ENCODE measurements around the gene DBX1. TPM values are rescaled to one million over a fixed set of nuclear protein-coding genes. Genes with fewer than 3 reads are reported as not detected.
A peak's percentile ranks its signal among the peaks of the same experiment; 100 is the strongest.

DBX1 gene
- total RNA-seq, 2 experiments from 2014 or later = not detected

DNA sequence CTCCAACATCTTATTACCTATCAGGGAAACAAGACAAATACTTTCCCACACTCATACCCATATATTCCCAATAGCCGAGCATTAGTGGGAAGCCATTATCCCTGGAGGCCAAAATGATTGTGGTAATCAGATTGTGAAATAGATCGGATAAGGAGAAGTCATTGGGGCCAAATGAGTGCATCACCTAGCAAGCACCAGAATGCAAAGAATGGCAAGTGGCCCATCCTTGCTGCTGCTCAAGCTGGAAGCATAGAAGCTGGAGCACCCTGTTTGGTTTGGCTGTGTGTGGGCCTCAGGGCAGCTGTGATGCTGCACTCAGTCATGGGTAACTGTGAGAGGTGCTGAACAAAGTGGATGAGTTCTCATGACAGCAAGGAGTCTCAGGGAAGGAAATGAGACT, 18.7 kb upstream of the DBX1 start:
- no peak for ATAC-seq (ENCODE audit: low read depth)
- peaks cover 3% of the 10 kb centered on the region for H3K9me3 Mint-ChIP-seq

DNA sequence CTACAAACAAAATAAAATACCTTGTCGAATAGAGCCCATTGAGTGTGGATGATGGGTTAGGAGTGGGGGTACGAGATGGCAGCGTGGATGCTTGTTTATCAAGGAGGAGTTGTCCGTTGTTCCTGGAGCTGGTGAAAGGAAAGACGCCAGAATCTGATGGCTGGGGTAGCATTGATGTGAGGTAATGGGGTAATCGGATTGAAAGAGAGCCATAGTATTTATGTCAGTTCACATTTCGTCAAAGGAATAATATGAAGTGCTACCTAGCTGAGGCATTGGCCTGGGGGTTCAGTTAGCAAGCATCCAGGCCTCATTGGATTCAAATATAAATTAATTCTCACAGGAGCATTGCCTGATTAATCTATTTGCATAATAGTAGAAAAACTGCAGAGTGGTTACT, 16.9 kb upstream of the DBX1 start:
- peaks cover 27% of the 10 kb centered on the region for H3K27me3 Mint-ChIP-seq

More for the DNA sequence above, 18.7 kb upstream of the DBX1 start:
- POLR2A ChIA-PET = no interaction called here
- DNase-seq = no peak
- Mint-ChIP-seq H3K4me3 (no peak overlapping the region), H3K4me1 (no peaks in the 10 kb centered on the region), H3K27ac (no peak overlapping the region), H3K27me3 (peaks cover 21% of the 10 kb centered on the region), H3K36me3 (no peaks in the 10 kb centered on the region)

DNA sequence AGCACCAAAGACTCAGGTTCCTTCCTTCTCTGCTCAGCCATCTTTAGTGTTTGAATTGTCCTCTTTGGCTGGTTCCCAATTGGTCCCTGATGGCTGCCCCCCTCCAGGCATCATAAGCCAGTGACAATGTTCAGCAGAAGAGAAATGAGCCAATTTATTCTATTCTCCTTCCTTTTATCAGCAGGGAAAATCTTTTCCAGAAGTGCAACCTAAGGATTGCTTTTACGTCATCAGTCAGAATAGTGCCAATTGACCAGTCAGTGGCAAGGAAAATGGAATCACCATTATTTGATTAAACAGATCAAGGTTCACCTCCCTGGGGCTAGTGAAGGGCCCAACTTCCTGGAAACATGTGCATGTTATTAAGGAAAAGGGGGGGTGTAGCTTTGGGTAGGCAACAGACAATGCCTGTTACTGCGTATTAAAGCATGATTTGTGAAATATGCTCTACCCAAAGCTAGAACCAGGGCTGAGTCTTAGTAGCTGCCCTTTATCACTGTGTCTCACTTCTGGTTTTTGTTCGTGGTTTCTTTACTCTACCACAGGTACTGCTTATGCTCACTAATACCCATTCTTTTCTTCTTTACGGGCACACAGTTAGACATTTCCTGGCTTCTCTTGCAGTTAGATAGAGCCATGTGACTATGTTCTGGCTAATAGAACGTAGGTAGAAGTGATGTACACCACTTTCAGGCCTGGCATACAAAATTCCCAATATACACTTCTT, 12.6 kb upstream of the DBX1 start:
- Mint-ChIP-seq H3K4me3 (no peak overlapping the region), H3K9me3 (peaks cover 3% of the 10 kb centered on the region), H3K4me1 (no peaks in the 10 kb centered on the region), H3K27me3 (peaks cover 29% of the 10 kb centered on the region), H3K27ac (no peak overlapping the region), H3K36me3 (no peaks in the 10 kb centered on the region)
- POLR2A ChIA-PET = no interaction called here
- ATAC-seq (ENCODE audit: low read depth) (no peak), DNase-seq (no peak)

More for the DNA sequence above, 16.9 kb upstream of the DBX1 start:
- H3K9me3 Mint-ChIP-seq = peaks cover 3% of the 10 kb centered on the region
- H3K4me1 Mint-ChIP-seq = no peaks in the 10 kb centered on the region
- DNase-seq = no peak
- no peaks in the 10 kb centered on the region for H3K36me3 Mint-ChIP-seq
- ATAC-seq (ENCODE audit: low read depth) = no peak
- POLR2A ChIA-PET = no interaction called here
- H3K27ac Mint-ChIP-seq = no peak overlapping the region
- no peak overlapping the region for H3K4me3 Mint-ChIP-seq

DNA sequence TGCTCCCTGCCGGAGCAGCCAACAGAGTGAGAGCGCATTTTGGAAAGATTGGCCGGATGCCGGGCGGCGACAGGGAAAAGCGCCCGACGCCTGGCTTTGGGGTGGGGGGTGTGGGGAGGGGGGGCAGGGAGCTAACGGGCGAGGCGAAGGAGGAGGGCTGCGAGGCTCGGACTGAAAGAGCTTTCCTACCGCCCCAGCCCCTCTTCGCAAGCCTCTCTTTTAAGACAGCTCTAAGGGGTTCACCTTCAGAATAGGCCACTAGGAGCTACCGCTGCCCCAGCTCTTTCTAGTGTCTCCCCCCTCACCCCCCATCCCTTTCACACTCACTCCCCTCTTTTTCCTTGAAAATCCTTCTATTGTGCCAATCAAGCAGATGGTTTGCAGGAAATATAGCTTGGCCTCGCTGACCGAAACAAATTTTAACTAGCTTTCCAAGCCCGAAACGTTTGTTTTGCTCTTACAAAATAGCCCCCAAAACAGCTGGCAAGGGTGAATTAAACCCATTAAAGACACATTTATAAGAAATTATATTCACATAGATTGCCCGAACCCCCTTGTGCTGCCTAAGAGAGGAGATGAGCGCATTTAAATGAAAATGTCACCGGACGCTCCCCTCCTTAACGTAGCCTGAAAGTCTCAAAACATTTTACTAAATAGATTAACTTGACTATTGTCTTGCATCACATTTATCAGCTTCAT, 3.7 kb upstream of the DBX1 start:
- peaks cover 6% of the 10 kb centered on the region for H3K9me3 Mint-ChIP-seq
- DNase-seq (no peak), ATAC-seq (ENCODE audit: low read depth) (no peak)
- POLR2A ChIA-PET = no interaction called here
- H3K4me1 Mint-ChIP-seq = peaks cover 12% of the 10 kb centered on the region
- peaks cover 86% of the 10 kb centered on the region for H3K27me3 Mint-ChIP-seq
- peak overlapping the region; percentile 7 for H3K4me3 Mint-ChIP-seq
- no peak overlapping the region for H3K27ac Mint-ChIP-seq
- H3K36me3 Mint-ChIP-seq = peaks cover 6% of the 10 kb centered on the region

DNA sequence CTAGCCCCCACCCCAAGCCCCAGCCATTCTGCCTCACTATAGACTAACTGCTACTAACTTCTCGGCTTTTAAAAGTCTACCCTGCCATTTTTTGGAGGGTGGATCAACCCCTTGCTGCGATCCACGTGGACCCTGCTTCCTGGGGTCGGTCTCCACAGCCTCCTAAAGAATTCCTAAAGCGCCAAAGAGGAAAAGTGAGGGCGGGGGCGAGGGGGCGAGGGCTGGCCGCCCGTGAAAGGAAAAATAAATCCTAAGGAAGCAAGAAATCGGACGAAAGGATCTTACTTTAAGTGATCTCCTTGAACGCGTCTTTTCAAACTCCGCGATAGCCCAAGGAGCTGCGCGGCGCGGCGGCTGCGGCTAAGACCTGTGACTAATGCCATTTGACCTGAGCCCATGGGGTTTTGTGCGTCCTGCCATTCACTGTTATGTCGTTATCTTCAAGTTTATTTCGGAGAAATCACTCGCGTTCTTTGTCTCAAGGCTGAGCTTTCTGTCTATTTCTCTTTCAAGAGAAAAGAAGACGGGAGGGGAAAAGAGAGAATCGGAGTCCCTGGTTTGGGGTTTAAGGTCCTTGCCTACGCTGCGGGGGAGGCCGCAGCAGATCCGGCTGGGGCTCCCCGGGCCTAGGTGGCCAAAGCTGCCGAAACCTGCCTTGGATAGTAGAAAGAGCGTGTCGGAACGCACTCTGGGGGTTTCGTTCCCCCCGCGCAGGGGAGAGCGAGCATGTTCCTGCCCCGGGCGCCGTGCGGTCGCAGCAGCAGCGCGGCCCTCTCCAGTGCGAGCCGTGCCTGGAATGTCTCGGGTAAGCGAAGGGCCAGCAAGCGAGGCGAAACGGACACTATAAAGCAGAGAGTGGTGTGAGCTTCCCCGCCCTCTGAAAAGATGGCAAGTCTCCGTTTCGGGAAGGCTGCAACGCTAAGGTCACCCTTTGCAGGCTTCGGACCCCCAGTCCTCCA, 2.8 kb upstream of the DBX1 start:
- Mint-ChIP-seq H3K27me3 (peaks cover 93% of the 10 kb centered on the region), H3K36me3 (peaks cover 9% of the 10 kb centered on the region), H3K4me3 (peak overlapping the region; percentile 50), H3K9me3 (peaks cover 10% of the 10 kb centered on the region), H3K4me1 (peaks cover 16% of the 10 kb centered on the region), H3K27ac (peak overlapping the region; percentile 37)
- POLR2A ChIA-PET = no interaction called here
- no peak for ATAC-seq (ENCODE audit: low read depth)
- peak; percentile 38 for DNase-seq

DNA sequence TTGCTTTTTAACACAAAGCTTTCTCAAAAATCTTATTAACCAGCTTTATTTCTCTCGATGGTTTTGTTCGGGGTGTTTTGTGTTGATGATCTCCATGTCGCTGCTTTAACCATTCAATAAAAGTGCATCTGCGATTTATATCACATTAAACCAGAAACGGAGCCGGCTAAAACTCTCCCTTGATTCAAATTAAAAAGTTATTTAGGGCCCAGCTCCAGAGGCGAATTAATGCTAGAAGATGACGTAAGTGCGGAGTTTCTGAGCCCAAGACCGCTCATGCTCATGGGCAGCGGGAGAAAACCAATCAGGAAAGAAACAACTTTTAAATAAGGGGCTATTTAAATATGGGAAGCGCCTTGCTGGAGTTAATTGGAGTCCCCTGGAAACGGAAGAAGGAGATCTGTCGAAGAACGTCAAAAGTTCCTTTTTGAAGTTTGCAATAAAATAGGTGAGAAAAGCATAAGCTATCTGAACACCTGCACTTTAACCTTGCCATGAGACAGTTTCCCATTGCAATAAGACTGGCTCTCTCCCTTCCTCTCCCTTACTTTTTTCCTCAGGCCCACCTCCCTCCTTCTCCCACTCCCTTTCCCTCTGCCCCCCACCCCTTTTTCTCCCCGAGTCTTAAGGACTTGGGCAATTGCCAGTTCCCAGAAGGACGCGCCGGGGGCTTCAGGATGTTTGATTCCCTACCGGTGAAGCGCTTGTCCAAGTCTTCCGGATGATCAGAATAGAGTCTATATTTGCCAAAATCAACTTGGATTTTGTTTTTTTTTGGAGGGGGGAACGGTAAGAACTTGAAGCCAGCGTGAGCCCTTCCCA, 1.9 kb upstream of the DBX1 start:
- DNase-seq (no peak), ATAC-seq (ENCODE audit: low read depth) (no peak)
- Mint-ChIP-seq H3K27ac (peak overlapping the region; percentile 57), H3K27me3 (peaks cover 92% of the 10 kb centered on the region), H3K36me3 (peaks cover 9% of the 10 kb centered on the region), H3K9me3 (peaks cover 13% of the 10 kb centered on the region), H3K4me1 (peaks cover 20% of the 10 kb centered on the region), H3K4me3 (peak overlapping the region; percentile 19)
- POLR2A ChIA-PET = no interaction called here

DNA sequence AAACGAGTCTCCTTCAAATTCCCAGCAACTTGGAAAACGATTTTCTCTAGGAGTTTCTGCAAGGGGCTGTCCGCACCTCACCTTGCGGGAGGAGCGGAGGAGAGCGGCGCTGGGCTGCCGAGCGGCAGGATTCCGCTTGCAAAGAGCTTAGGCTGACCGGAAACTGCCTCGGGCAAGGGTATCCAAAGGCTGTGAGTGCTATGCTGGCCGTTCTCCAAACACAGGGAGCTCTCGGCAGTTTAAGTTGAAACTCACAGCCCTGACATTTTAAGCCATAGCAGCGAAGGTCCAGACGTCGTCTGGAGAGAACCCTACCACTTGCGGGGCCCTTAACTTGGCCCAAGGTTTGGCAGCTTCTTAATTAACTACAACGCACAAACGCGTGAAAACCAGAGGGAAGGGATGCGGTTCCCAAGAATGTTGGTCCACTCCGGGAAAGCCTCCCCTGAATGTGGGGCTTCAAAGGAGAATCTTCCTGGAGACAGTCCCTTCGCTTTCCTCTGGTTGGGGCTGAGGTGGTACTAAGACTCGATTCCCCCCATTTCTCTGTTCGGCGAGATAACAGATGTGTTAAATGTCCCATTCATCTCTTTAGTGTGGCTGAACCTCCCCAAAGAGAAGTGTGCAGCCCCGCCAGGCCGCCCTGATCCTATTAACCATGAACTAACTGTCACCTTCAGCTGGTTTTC, 1.1 kb upstream of the DBX1 start:
- Mint-ChIP-seq H3K9me3 (peaks cover 13% of the 10 kb centered on the region), H3K4me3 (no peak overlapping the region), H3K27me3 (peaks cover 85% of the 10 kb centered on the region), H3K4me1 (peaks cover 20% of the 10 kb centered on the region), H3K36me3 (peaks cover 9% of the 10 kb centered on the region), H3K27ac (peak overlapping the region; percentile 77)
- ATAC-seq (ENCODE audit: low read depth) (no peak), DNase-seq (peak; percentile 30)
- POLR2A ChIA-PET = no interaction called here

DNA sequence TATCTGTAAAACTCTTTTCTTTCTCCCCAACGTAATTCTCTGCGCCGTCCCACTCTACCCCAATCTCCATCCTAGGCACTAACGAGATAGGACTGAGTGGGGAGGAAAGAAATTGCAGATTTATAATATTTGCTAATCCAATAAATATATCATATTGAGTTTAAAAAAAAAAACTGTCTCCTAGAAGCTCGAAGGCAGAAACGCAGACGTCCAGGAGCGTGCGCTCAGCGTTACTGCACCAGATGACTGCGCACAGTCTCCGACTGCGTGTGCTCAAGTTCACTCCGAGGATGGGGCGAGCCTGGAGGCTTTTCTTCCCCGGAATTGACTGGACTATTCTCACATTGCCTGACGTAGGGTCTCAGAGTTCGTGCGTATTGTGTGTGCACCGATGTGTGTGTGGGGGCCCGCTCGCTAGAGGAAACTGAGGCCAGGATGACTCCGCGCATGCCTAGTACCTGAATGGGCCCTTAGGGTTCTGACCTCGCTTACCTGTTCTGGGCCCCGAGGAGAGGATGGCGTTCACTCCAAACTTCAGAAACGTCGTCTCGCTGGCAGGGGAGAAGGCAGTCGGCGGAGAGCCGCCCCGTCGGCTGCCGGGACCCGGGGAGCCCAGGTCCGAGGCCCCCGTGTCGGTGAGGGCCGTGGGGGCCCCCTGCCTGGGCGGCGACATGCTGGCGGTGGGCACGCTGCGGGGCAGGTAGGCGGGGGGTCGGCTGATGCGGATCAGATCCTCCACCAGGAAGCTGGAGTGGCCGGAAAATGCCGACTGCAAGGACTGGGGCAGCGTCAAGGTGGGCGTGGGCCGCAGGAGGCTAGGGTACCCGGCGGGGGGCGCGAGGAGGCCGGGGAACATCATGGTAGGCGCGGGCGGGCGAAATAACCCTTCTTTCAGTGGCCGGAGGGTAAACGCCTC, 551 bp downstream of the DBX1 start:
- peaks cover 9% of the 10 kb centered on the region for H3K36me3 Mint-ChIP-seq
- no peak overlapping the region for H3K4me3 Mint-ChIP-seq
- peak; percentile 28 for DNase-seq
- H3K27ac Mint-ChIP-seq = peak overlapping the region; percentile 42
- POLR2A ChIA-PET = no interaction called here
- H3K27me3 Mint-ChIP-seq = peaks cover 83% of the 10 kb centered on the region
- no peak for ATAC-seq (ENCODE audit: low read depth)
- H3K9me3 Mint-ChIP-seq = peaks cover 13% of the 10 kb centered on the region
- H3K4me1 Mint-ChIP-seq = peaks cover 24% of the 10 kb centered on the region

DNA sequence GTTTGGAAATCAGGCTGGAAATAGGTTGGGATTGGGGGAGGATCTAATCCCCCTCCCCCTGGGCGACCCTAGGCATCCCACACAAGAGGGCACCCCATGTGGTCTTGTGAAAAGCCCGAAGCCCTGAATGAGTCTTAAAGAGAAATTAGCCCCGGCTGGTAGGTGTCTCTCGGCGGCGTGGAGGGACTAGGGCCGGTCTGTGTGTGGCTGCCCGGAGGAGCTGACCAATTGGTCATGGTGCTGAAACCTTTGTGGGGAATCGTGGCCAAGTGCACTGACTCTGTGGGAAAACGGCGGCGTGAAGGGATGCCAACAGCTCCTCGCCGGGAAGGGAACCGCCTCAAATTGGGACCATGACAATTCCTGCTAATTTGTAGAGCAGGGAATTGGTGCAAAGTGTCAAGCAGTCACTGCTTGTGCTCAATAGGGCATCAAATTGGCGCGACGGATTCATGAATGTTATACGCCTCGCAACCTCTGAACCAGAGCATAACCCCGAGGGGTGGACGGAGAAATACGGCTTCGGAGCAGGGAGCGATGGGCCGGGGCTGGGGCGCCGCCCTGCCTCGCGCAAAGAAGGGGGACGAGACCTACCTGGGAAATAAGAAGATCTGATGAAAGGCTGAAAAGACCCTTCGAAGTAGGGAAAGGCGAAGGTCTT, 1.5 kb downstream of the DBX1 start:
- DNase-seq = peak; percentile 40
- Mint-ChIP-seq H3K27ac (peak overlapping the region; percentile 42), H3K9me3 (peaks cover 13% of the 10 kb centered on the region), H3K27me3 (peaks cover 75% of the 10 kb centered on the region), H3K4me1 (peaks cover 24% of the 10 kb centered on the region), H3K4me3 (peak overlapping the region; percentile 19), H3K36me3 (peaks cover 9% of the 10 kb centered on the region)
- POLR2A ChIA-PET = no interaction called here
- ATAC-seq (ENCODE audit: low read depth) = no peak

DNA sequence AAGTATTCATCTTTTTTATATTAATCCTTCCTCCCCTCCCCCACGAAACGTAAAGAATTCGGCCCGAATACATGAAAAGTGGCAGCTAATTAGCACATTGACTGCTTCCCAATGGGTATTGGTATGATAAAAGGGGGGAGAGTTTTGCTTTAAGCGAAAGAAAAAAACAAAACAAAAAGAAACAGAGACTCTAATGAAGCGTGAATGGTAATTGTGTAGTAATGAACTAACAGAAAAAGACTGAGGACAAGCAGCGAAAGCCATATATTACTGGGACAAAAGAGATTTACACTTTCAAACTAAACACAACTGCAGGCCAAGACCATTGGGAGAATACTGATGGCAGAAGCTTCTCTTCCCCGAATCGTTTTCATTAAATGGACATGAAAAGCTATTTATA, 2.5 kb downstream of the DBX1 start:
- H3K36me3 Mint-ChIP-seq = peaks cover 9% of the 10 kb centered on the region
- peak overlapping the region; percentile 71 for H3K4me3 Mint-ChIP-seq
- peaks cover 15% of the 10 kb centered on the region for H3K4me1 Mint-ChIP-seq
- ATAC-seq (ENCODE audit: low read depth) (no peak), DNase-seq (no peak)
- H3K27ac Mint-ChIP-seq = peak overlapping the region; percentile 37
- POLR2A ChIA-PET = no interaction called here
- peaks cover 13% of the 10 kb centered on the region for H3K9me3 Mint-ChIP-seq
- peaks cover 69% of the 10 kb centered on the region for H3K27me3 Mint-ChIP-seq

DNA sequence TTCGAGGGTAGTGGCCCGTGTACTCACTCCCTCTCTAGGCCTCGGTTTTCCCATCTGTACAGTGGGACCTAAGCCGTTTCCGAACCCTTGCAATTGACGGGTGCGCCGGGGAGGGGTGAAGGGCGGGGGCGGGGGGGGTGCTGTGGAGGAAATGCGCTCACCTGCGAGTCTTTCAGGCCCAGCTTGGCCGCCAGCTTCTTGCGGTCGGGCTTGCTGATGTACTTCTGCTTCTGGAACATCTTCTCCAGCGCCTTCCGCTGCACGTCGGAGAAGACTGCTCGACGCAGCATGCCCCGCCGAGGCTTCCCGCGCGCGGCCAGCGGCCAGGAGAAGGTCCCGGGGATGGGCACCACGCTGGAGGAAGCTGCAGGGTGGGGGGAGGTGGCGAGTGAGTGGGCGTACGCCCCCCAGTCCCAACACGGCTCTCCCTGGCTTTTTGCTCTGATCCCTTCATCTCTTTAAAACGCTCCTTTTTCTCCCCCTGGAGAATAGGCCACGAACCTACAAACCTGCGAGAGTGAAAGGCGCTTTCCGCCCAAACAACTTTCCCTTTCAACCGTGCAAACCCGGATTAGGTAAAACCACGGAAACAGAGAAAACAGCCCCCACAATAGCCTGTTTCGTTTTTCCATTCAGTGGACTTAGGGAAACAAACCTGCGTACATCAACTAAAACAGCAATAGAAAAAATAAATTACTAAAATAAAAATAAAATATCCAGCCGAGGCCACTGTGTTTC, 3.2 kb downstream of the DBX1 start:
- peaks cover 9% of the 10 kb centered on the region for H3K36me3 Mint-ChIP-seq
- DNase-seq (peak; percentile 51), ATAC-seq (ENCODE audit: low read depth) (peak; percentile 59)
- POLR2A ChIA-PET = no interaction called here
- peaks cover 14% of the 10 kb centered on the region for H3K4me1 Mint-ChIP-seq
- H3K4me3 Mint-ChIP-seq = peak overlapping the region; percentile 71
- peaks cover 13% of the 10 kb centered on the region for H3K9me3 Mint-ChIP-seq
- H3K27ac Mint-ChIP-seq = no peak overlapping the region
- peaks cover 62% of the 10 kb centered on the region for H3K27me3 Mint-ChIP-seq

Data from activated naive CD8-positive, alpha-beta T cell treated with anti-CD3 and anti-CD28 coated beads, Interleukin-2, amount 10 ng/mL, durations not matched to agents 7 days and 5 days (primary cell).